A673 (cell line): ENCODE measurements around the gene INPP4B. TPM values are rescaled to one million over a fixed set of nuclear protein-coding genes. Genes with fewer than 3 reads are reported as not detected.

ENCODE experiments used
- BruUV-seq: library from RNA; stranded (reverse); fragments of 400-500 nt; replicated peaks from 2 replicates; lab custom pipeline; 2021; lab: Mats Ljungman, UMichigan
- CTCF ChIA-PET: fragments of 300-600 bp; sonication (Branson Sonifier 250); formaldehyde crosslinking; loops from one replicate; lab custom pipeline; 2022; ENCODE audit warnings: antibody characterized with exemption; lab: Charles Lee
- POLR2A ChIA-PET: fragments of 300-600 bp; sonication (Branson Sonifier 250); formaldehyde crosslinking; loops from one replicate; lab custom pipeline; 2022; ENCODE audit warnings: antibody characterized with exemption; ENCODE audit not compliant: low non-redundant PET; lab: Charles Lee
- DNase-seq: peaks from one replicate; pipeline ENCODE4 v3.0.0-alpha.2; 2015; ENCODE audit warnings: low spot score
- H3K27ac ChIP-seq: fragments of 200-600 bp; sonication (generic); 2 replicates; pipeline ENCODE4 v1.5.1; 2016; ENCODE audit warnings: mixed run types, low read depth, mild to moderate bottlenecking, mixed read lengths, antibody characterized with exemption, low read length; ENCODE audit not compliant: poor library complexity, severe bottlenecking
- H3K27me3 ChIP-seq: fragments of 200-600 bp; sonication (generic); replicated peaks from 2 replicates; pipeline ENCODE4 v1.6.1; 2017; ENCODE audit warnings: mixed run types, low read depth, mild to moderate bottlenecking, mixed read lengths, antibody characterized with exemption, low read length; ENCODE audit not compliant: insufficient read depth, poor library complexity
- H3K36me3 ChIP-seq: fragments of 200-600 bp; sonication (generic); 2 replicates; pipeline ENCODE4 v1.6.1; 2016; ENCODE audit warnings: mixed run types, mild to moderate bottlenecking, mixed read lengths, antibody characterized with exemption, low read length; ENCODE audit not compliant: insufficient read depth, poor library complexity, severe bottlenecking
- H3K4me1 ChIP-seq: fragments of 200-600 bp; sonication (generic); 2 replicates; pipeline ENCODE4 v1.6.1; 2017; ENCODE audit warnings: mixed run types, mild to moderate bottlenecking, mixed read lengths, antibody characterized with exemption, low read length; ENCODE audit not compliant: insufficient read depth, poor library complexity, severe bottlenecking
- H3K4me3 ChIP-seq: fragments of 200-600 bp; sonication (generic); 2 replicates; pipeline ENCODE4 v1.5.1; 2016; ENCODE audit warnings: low read depth, mixed run types, mild to moderate bottlenecking, mixed read lengths, low read length; ENCODE audit not compliant: poor library complexity, severe bottlenecking
- H3K9me3 ChIP-seq: fragments of 200-600 bp; sonication (generic); 2 replicates; pipeline ENCODE4 v1.6.1; 2016; ENCODE audit warnings: mixed run types, low read depth, mild to moderate bottlenecking, mixed read lengths, antibody characterized with exemption, low read length; ENCODE audit not compliant: poor library complexity, severe bottlenecking
- CTCF ChIP-seq: fragments of 300-800, 200-600 bp; sonication (generic); conservative IDR thresholded peaks from 2 replicates; pipeline ENCODE4 v1.5.1; 2017; ENCODE audit warnings: low read depth, mild to moderate bottlenecking, antibody characterized with exemption, low read length, moderate library complexity, mixed read lengths
- EZH2 ChIP-seq: fragments of 200-600 bp; sonication (generic); IDR thresholded peaks from 2 replicates; pipeline ENCODE4 v1.6.1; 2017; ENCODE audit warnings: borderline replicate concordance, low read depth, mild to moderate bottlenecking, mixed read lengths, antibody characterized with exemption, low read length; ENCODE audit not compliant: poor library complexity, severe bottlenecking
- intact Hi-C: fragments of 100-400 bp; cut with micrococcal nuclease; formaldehyde crosslinking; loops from one replicate; pipeline ENCODE4 v1.10.0; 2022; ENCODE audit not compliant: unreplicated experiment
- total RNA-seq: library from RNA; stranded (reverse); gene quantifications from 2 replicates; pipeline ENCODE4 v1.2.3, GENCODE V29; 2021

Gene INPP4B
- total RNA-seq, 1 experiment from 2014 or later: 13.1 TPM

- no peak overlapping the region for H3K4me3 ChIP-seq
- POLR2A ChIA-PET: no interaction called here
- H3K4me1 ChIP-seq: no peaks in the 10 kb centered on the region
- BruUV-seq: no TSS peak
- H3K27ac ChIP-seq: no peak overlapping the region
- TF ChIP-seq EZH2 (no peak), CTCF (no peak)
- CTCF ChIA-PET: no interaction called here
- DNase-seq: no peak
- H3K27me3 ChIP-seq: no peaks in the 10 kb centered on the region
- H3K9me3 ChIP-seq: peaks cover 6% of the 10 kb centered on the region
- no peaks in the 10 kb centered on the region for H3K36me3 ChIP-seq
- intact Hi-C loops: no loop called here
Observed at GRCh38 chr4:141999446-142000143, 846.5 kb downstream of the INPP4B start.

GRCh38 chr4:141995056-141995455 lies 851.0 kb downstream of the INPP4B start:
- intact Hi-C loops: no loop called here
- H3K4me3 ChIP-seq: no peak overlapping the region
- ChIA-PET CTCF (no interaction called here), POLR2A (no interaction called here)
- H3K27me3 ChIP-seq: no peaks in the 10 kb centered on the region
- H3K36me3 ChIP-seq: no peaks in the 10 kb centered on the region
- H3K9me3 ChIP-seq: peaks cover 6% of the 10 kb centered on the region
- H3K4me1 ChIP-seq: no peaks in the 10 kb centered on the region
- no peak for TF ChIP-seq EZH2
- no peak for TF ChIP-seq CTCF
- BruUV-seq: no TSS peak
- no peak for DNase-seq
- no peak overlapping the region for H3K27ac ChIP-seq

GRCh38 chr4:141977433-141977832 lies 868.7 kb downstream of the INPP4B start:
- H3K27me3 ChIP-seq: no peaks in the 10 kb centered on the region
- no peaks in the 10 kb centered on the region for H3K9me3 ChIP-seq
- BruUV-seq: no TSS peak
- DNase-seq: no peak
- H3K36me3 ChIP-seq: no peaks in the 10 kb centered on the region
- H3K4me1 ChIP-seq: no peaks in the 10 kb centered on the region
- CTCF ChIA-PET: no interaction called here
- no peak overlapping the region for H3K4me3 ChIP-seq
- no peak overlapping the region for H3K27ac ChIP-seq
- intact Hi-C loops: no loop called here
- TF ChIP-seq CTCF (no peak), EZH2 (no peak)
- POLR2A ChIA-PET: no interaction called here
